Measurements from ENCODE around the gene AMMECR1. TPM values are rescaled to one million over a fixed set of nuclear protein-coding genes. Genes with fewer than 3 reads are reported as not detected.

Gene AMMECR1
- total RNA-seq, 1 donor from 2014 or later: 12.2 TPM

GRCh38 chrX:110311437-110312230, 6.3 kb downstream of the AMMECR1 start:
- no peak for DNase-seq (ENCODE audit: low spot score)

GRCh38 chrX:110310896-110311295, 7.0 kb downstream of the AMMECR1 start:
- DNase-seq (ENCODE audit: low spot score): no peak

GRCh38 chrX:110310000-110310790, 7.7 kb downstream of the AMMECR1 start:
- no peak for DNase-seq (ENCODE audit: low spot score)

GRCh38 chrX:110308220-110308619, 9.7 kb downstream of the AMMECR1 start:
- DNase-seq (ENCODE audit: low spot score): no peak

- no peak for DNase-seq (ENCODE audit: low spot score)
Measured at GRCh38 chrX:110304884-110305283, 13.0 kb downstream of the AMMECR1 start.

- DNase-seq (ENCODE audit: low spot score): no peak
Measured at GRCh38 chrX:110304371-110304770, 13.5 kb downstream of the AMMECR1 start.

GRCh38 chrX:110302975-110303374, 14.9 kb downstream of the AMMECR1 start:
- no peak for DNase-seq (ENCODE audit: low spot score)

GRCh38 chrX:110301194-110301593, 16.7 kb downstream of the AMMECR1 start:
- DNase-seq (ENCODE audit: low spot score): no peak

- no peak for DNase-seq (ENCODE audit: low spot score)
Measured at GRCh38 chrX:110294087-110294486, 23.8 kb downstream of the AMMECR1 start.

GRCh38 chrX:110293658-110294057, 24.2 kb downstream of the AMMECR1 start:
- no peak for DNase-seq (ENCODE audit: low spot score)

GRCh38 chrX:110287605-110288004, 30.3 kb downstream of the AMMECR1 start:
- DNase-seq (ENCODE audit: low spot score): no peak

- no peak for DNase-seq (ENCODE audit: low spot score)
Measured at GRCh38 chrX:110286106-110286505, 31.8 kb downstream of the AMMECR1 start.

GRCh38 chrX:110284159-110284558, 33.7 kb downstream of the AMMECR1 start:
- no peak for DNase-seq (ENCODE audit: low spot score)

GRCh38 chrX:110282922-110283321, 35.0 kb downstream of the AMMECR1 start:
- DNase-seq (ENCODE audit: low spot score): no peak

- DNase-seq (ENCODE audit: low spot score): no peak
Measured at GRCh38 chrX:110281377-110281776, 36.5 kb downstream of the AMMECR1 start.

GRCh38 chrX:110280954-110281353, 36.9 kb downstream of the AMMECR1 start:
- no peak for DNase-seq (ENCODE audit: low spot score)

GRCh38 chrX:110277609-110278008, 40.3 kb downstream of the AMMECR1 start:
- no peak for DNase-seq (ENCODE audit: low spot score)

GRCh38 chrX:110276778-110277177, 41.1 kb downstream of the AMMECR1 start:
- no peak for DNase-seq (ENCODE audit: low spot score)

- no peak for DNase-seq (ENCODE audit: low spot score)
Measured at GRCh38 chrX:110268886-110269285, 49.0 kb downstream of the AMMECR1 start.

GRCh38 chrX:110268395-110268794, 49.5 kb downstream of the AMMECR1 start:
- DNase-seq (ENCODE audit: low spot score): no peak

- no peak for DNase-seq (ENCODE audit: low spot score)
Measured at GRCh38 chrX:110267874-110268273, 50.0 kb downstream of the AMMECR1 start.

- DNase-seq (ENCODE audit: low spot score): no peak
Measured at GRCh38 chrX:110265661-110266060, 52.2 kb downstream of the AMMECR1 start.

- no peak for DNase-seq (ENCODE audit: low spot score)
Measured at GRCh38 chrX:110259117-110259516, 58.8 kb downstream of the AMMECR1 start.
